ENCODE results near the gene BAG3. TPM values are rescaled to one million over a fixed set of nuclear protein-coding genes. Genes with fewer than 3 reads are reported as not detected.
A peak's percentile ranks its signal among the peaks of the same experiment; 100 is the strongest.

Gene BAG3
- total and polyA plus RNA-seq, 2 of the 4 experiments (the other 2 are of a cell fraction): 5.4 to 42.5 TPM

DNA sequence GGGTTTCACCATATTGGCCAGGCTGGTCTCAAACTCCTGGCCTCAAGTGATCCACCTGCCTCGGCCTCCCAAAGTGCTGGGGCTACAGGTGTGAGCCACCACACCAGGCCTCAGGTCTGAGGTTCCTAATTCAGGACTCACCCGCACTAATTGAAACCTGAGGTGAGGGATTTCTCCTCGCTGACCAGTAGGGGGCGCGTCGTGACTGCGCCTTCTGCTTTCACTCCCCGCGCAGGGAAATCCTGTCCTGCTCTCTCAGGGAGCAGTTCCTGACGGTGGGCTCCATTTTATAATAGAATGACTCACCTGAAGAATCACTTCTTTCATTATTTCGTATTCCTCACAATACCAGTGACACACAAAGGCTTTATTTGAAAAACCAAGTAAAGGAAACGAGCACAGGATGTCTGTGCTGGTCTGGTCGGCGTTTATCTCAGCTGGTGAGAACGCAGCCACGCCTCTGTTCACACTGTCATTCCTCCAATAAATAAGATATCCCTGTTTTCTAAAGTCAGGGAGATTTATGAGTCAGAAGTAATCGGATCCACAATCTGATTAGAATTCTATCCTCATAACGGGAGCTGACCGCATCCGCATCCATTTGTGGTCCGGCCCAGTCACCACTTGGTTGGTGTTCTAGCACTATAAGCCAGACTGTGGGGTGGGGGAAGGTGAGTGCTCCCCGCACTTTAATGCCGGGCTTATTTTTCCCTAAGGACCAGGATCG is 35.4 kb downstream of the BAG3 start:
- in situ Hi-C loops (cut with MboI; ENCODE audit: low sequenced_read_pairs) (no loop called here), dilution Hi-C loops (cut with HindIII; ENCODE audit: low sequenced_read_pairs, unreplicated experiment) (no loop called here), intact Hi-C loops (cut with micrococcal nuclease) (loop anchor here (1.0 to 10.0 kb wide), 5 partner anchors 40 to 1188 kb away; partner anchors contain the start of gene INPP5F)
- Histone ChIP-seq H3K4me1 (ENCODE audit: control insufficient read depth, insufficient read depth, low read length) (peaks cover 2% of the 10 kb centered on the region), H4K20me1 (ENCODE audit: insufficient read depth, low read length) (no peaks in the 10 kb centered on the region), H2BK15ac (ENCODE audit: low read depth, low read length) (no peak overlapping the region; the same call in 2 of the 3 replicates), H3K9me3 (ENCODE audit: control insufficient read depth, insufficient read depth, low read length) (no peaks in the 10 kb centered on the region), H4K5ac (ENCODE audit: low read depth, low read length) (peak overlapping the region; percentile 47; the same call in 1 of the 2 replicates), H4K8ac (ENCODE audit: low read depth in 2 of 2, low read length in 2 of 2) (peak overlapping the region in 1 of 2 experiments; percentile 70; a peak in 3 of 4 replicates), H3K56ac (ENCODE audit: extremely low read depth, insufficient read depth, low read length) (no peak overlapping the region), H2BK20ac (ENCODE audit: low read depth, low read length) (peak overlapping the region; percentile 6; the same call in 1 of the 2 replicates), H3K14ac (replicated peaks; ENCODE audit: low read depth, low read length) (no peak overlapping the region), H3K79me1 (ENCODE audit: low read depth in 1 of 2, low read length in 2 of 2) (no peaks in the 10 kb centered on the region), H4K91ac (ENCODE audit: insufficient read depth, low read depth, low read length) (no peak overlapping the region), H3K27ac (ENCODE audit: insufficient read depth, low read length) (no peak overlapping the region), H2BK5ac (ENCODE audit: low read depth, low read length, poor library complexity, severe bottlenecking) (peak overlapping the region; percentile 4), H3K4ac (ENCODE audit: low read depth, low read length) (no peak overlapping the region; the same call in 1 of the 2 replicates), H3K36me3 (ENCODE audit: control insufficient read depth, insufficient read depth, low read length) (no peaks in the 10 kb centered on the region), H3K23ac (ENCODE audit: low read depth, low read length) (no peak overlapping the region), H3K27me3 (ENCODE audit: control insufficient read depth, insufficient read depth, low read length) (no peaks in the 10 kb centered on the region), H3K4me2 (ENCODE audit: low read depth, low read length) (peak overlapping the region; percentile 71), H3K4me3 (ENCODE audit: insufficient read depth, low read depth, low read length) (peak overlapping the region; percentile 30; the same call in 1 of the 2 replicates), H3K9ac (ENCODE audit: low read depth, low read length) (no peak overlapping the region), H2AK9ac (replicated peaks; ENCODE audit: low read depth, low read length, poor library complexity) (peak overlapping the region; percentile 69), H2AK5ac (ENCODE audit: low read depth, low read length) (0 out of 2 replicates have a peak overlapping the region, but pooled peaks have one; percentile 25), H3K9me1 (ENCODE audit: insufficient read depth, low read length) (peaks cover under 1% of the 10 kb centered on the region; the same call in 1 of the 2 replicates), H3K18ac (ENCODE audit: low read depth, low read length) (no peak overlapping the region), H2BK120ac (ENCODE audit: low read depth, low read length) (no peak overlapping the region), H2AFZ (replicated peaks; ENCODE audit: low read length, poor library complexity) (peak overlapping the region; percentile 85)
- peak; percentile 89 for DNase-seq
- BruUV-seq (replicated peaks): no TSS peak
- WGBS, 2 experiments (ENCODE audit: extremely low coverage in 2 of 2, insufficient read length in 1 of 2): 20% methylated on average over 6 of the region's 24 CpGs; no CpG with 5 or more reads in 1 of the 2 experiments
- POLR2A ChIA-PET (ENCODE audit: unreplicated experiment): no interaction called here
- CTCF ChIA-PET: interaction anchor here (0.6 to 2.3 kb wide), 7 partner anchors 15 to 117 kb away, joined by 3 to 7 read pairs (median 3); partner anchors contain the start of gene INPP5F
- peak; percentile 91 for ATAC-seq (ENCODE audit: low read depth)
- TF ChIP-seq FOS (IDR thresholded peaks at IDR 0.05; ENCODE audit: low read depth, low read length) (peak; percentile 43), RAD21 (IDR thresholded peaks at IDR 0.05; ENCODE audit: low read length) (peak; percentile 91), SMC3 (IDR thresholded peaks at IDR 0.05; ENCODE audit: low read depth, low read length) (peak; percentile 75), POLR2A (IDR thresholded peaks at IDR 0.05; ENCODE audit: low read depth, low read length) (no peak), CHD1 (IDR thresholded peaks at IDR 0.05; ENCODE audit: low read depth, low read length) (no peak), MAFK (IDR thresholded peaks at IDR 0.05; ENCODE audit: low read depth, low read length) (no peak), BHLHE40 (IDR thresholded peaks at IDR 0.05; ENCODE audit: low read depth, low read length) (peak; percentile 48; the same call in 1 of the 2 replicates), MXI1 (IDR thresholded peaks at IDR 0.05; ENCODE audit: borderline replicate concordance, low read depth, low read length) (no peak), MAZ (IDR thresholded peaks at IDR 0.05; ENCODE audit: borderline replicate concordance, low read depth, low read length) (no peak; the same call in 1 of the 2 replicates), RCOR1 (IDR thresholded peaks at IDR 0.05; ENCODE audit: insufficient replicate concordance, low read length) (peak; percentile 7), CTCF (conservative IDR thresholded peaks at IDR 0.05; ENCODE audit: low read depth, low read length) (peak; percentile 93), ELK1 (IDR thresholded peaks at IDR 0.05; ENCODE audit: borderline replicate concordance, low read depth, low read length) (no peak), NFE2L2 (IDR thresholded peaks at IDR 0.05; ENCODE audit: low read depth, low read length) (no peak), CEBPB (IDR thresholded peaks at IDR 0.05; ENCODE audit: low read depth, low read length) (no peak)
